ENCODE data around the gene OR52N1.

Gene OR52N1

GRCh38 chr11:5791165-5791564, at the start of gene OR52N1:
TSS of gene OR52N1 (minus strand) at chr11:5791265. CDS start at chr11:5788816, 2,449 bp downstream.
- no peak for DNase-seq (ENCODE audit: extremely low read depth, low read depth)
- no peak for TF ChIP-seq CTCF (IDR thresholded peaks at IDR 0.05; ENCODE audit: low read depth, low read length)

- DNase-seq (ENCODE audit: extremely low read depth, low read depth) = no peak
- TF ChIP-seq CTCF (IDR thresholded peaks at IDR 0.05; ENCODE audit: low read depth, low read length) = no peak
Measured at GRCh38 chr11:5837695-5838094, 46.6 kb upstream of the OR52N1 start.

GRCh38 chr11:5833446-5833845, 42.4 kb upstream of the OR52N1 start:
- DNase-seq (ENCODE audit: extremely low read depth, low read depth) = no peak
- no peak for TF ChIP-seq CTCF (IDR thresholded peaks at IDR 0.05; ENCODE audit: low read depth, low read length)

- no peak for TF ChIP-seq CTCF (IDR thresholded peaks at IDR 0.05; ENCODE audit: low read depth, low read length)
- no peak for DNase-seq (ENCODE audit: extremely low read depth, low read depth)
Measured at GRCh38 chr11:5831196-5831829, 40.2 kb upstream of the OR52N1 start.

- no peak for TF ChIP-seq CTCF (IDR thresholded peaks at IDR 0.05; ENCODE audit: low read depth, low read length)
- no peak for DNase-seq (ENCODE audit: extremely low read depth, low read depth)
Measured at GRCh38 chr11:5818245-5818886, 27.3 kb upstream of the OR52N1 start.

GRCh38 chr11:5815534-5815933, 24.5 kb upstream of the OR52N1 start:
- DNase-seq (ENCODE audit: extremely low read depth, low read depth) = no peak
- no peak for TF ChIP-seq CTCF (IDR thresholded peaks at IDR 0.05; ENCODE audit: low read depth, low read length)

- DNase-seq (ENCODE audit: extremely low read depth, low read depth) = no peak
- no peak for TF ChIP-seq CTCF (IDR thresholded peaks at IDR 0.05; ENCODE audit: low read depth, low read length)
Measured at GRCh38 chr11:5809905-5810795, 19.1 kb upstream of the OR52N1 start.
